Tibial nerve (tissue), 3 donors: ENCODE results near the gene TMEM92.
A peak's percentile ranks its signal among the peaks of the same experiment; 100 is the strongest.

ENCODE experiments used
- POLR2A ChIP-seq, 2 donors: fragments of 450-650 bp; IDR thresholded peaks; one replicate each; pipeline ENCODE4 v1.6.1; 2017; ENCODE audit warnings: antibody characterized with exemption in 2 of 2, mild to moderate bottlenecking in 2 of 2, moderate library complexity in 2 of 2
- TF ChIP-seq, protein P1 (sequence below), 5 experiments: fragments of 200-600 bp in 3 of 5; fragments of 450-650 bp in 2 of 5; sonication (generic) in 3 of 5; IDR thresholded peaks; one replicate each; pipeline ENCODE4 v1.5.1; 2016 to 2019; ENCODE audit warnings: antibody characterized with exemption in 5 of 5, mild to moderate bottlenecking in 3 of 5, moderate library complexity in 2 of 5

DNA sequence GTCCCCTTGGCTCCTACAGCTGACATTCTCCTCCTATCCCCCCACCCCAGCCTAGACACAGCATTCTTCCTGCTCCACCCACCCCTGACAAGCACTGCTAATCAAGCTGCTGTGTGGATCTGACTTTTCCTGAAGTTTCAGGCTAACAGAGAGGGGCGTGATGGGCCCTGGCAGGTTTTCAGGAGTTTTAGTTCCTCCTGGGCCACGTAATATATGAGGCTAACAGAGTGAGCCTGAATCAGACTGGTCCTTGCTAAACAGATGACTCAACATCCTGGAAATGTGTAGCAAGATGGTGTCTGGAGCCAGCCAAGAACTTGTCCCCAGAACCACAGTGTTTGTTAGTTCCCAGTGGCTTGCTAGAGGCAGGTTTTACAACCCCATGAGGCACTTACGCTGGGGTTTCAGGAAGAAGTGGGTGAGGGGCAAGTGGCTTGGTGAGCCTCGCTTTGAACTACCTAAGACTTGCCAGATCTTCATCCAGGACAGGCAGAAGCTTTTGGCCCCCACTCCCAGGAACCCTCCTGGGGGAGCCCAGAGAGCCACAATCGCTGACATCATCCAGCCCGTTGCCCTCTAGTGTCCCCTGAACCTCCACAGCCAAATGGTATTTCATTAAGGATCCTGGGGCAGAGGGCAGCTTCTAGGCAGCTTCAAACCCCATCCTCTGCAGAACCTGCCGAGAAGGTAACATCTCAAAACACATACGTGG lies 15.9 kb downstream of the TMEM92 start:
- peak in 1 of 2 donors; percentile 7 for TF ChIP-seq POLR2A (IDR thresholded peaks at IDR 0.05)
- TF ChIP-seq, protein P1, sequence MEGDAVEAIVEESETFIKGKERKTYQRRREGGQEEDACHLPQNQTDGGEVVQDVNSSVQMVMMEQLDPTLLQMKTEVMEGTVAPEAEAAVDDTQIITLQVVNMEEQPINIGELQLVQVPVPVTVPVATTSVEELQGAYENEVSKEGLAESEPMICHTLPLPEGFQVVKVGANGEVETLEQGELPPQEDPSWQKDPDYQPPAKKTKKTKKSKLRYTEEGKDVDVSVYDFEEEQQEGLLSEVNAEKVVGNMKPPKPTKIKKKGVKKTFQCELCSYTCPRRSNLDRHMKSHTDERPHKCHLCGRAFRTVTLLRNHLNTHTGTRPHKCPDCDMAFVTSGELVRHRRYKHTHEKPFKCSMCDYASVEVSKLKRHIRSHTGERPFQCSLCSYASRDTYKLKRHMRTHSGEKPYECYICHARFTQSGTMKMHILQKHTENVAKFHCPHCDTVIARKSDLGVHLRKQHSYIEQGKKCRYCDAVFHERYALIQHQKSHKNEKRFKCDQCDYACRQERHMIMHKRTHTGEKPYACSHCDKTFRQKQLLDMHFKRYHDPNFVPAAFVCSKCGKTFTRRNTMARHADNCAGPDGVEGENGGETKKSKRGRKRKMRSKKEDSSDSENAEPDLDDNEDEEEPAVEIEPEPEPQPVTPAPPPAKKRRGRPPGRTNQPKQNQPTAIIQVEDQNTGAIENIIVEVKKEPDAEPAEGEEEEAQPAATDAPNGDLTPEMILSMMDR (IDR thresholded peaks at IDR 0.05), result peak in 1 of 5 experiments; percentile 9
